Astrocyte (in vitro differentiated cells and primary cell): ENCODE measurements around the gene CCDC174.

Source experiments
- EZH2 ChIP-seq: IDR thresholded peaks from 2 replicates; pipeline ENCODE4 v1.6.1; 2012; ENCODE audit warnings: mild to moderate bottlenecking, low read length, inconsistent platforms; ENCODE audit not compliant: insufficient read depth
- TF ChIP-seq, protein P1 (sequence below): IDR thresholded peaks from 2 replicates; pipeline ENCODE4 v1.5.1; 2011; ENCODE audit warnings: low read depth, mild to moderate bottlenecking, inconsistent platforms, low read length, moderate library complexity; ENCODE audit not compliant: insufficient read depth

DNA sequence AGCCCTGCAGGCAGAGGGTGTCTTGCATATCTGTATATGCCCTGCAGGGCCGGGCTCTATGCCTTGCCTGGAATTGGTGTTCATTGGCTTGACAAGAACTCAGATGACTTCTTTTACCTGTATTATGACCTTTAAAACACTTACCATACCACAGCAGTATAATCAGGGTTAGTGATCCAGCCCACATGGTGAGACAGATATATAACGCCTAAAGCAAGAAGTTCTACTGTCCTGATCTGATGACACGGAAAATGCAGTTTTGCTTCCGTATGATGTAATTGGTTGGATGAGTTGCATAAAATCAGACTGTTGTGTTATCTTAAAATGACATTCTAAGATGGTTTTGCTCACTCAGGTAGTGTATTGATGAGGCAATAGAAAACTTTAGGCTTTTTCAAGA is 9.4 kb downstream of the CCDC174 start:
- TF ChIP-seq EZH2: no peak
- TF ChIP-seq, protein P1, sequence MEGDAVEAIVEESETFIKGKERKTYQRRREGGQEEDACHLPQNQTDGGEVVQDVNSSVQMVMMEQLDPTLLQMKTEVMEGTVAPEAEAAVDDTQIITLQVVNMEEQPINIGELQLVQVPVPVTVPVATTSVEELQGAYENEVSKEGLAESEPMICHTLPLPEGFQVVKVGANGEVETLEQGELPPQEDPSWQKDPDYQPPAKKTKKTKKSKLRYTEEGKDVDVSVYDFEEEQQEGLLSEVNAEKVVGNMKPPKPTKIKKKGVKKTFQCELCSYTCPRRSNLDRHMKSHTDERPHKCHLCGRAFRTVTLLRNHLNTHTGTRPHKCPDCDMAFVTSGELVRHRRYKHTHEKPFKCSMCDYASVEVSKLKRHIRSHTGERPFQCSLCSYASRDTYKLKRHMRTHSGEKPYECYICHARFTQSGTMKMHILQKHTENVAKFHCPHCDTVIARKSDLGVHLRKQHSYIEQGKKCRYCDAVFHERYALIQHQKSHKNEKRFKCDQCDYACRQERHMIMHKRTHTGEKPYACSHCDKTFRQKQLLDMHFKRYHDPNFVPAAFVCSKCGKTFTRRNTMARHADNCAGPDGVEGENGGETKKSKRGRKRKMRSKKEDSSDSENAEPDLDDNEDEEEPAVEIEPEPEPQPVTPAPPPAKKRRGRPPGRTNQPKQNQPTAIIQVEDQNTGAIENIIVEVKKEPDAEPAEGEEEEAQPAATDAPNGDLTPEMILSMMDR: no peak
